Activated CD8-positive, alpha-beta memory T cell treated with anti-CD3 and anti-CD28 coated beads, Interleukin-2, amount 50 U/mL, for 1 hour (primary cell): ENCODE results near the gene FSIP1.

Experiments used
- DNase-seq: peaks from one replicate; pipeline ENCODE4 v3.0.0-alpha.2; 2020; ENCODE audit errors: extremely low read depth

The FSIP1 gene

GRCh38 chr15:39582286-39582976 is 200.2 kb downstream of the FSIP1 start:
- no peak for DNase-seq

GRCh38 chr15:39581793-39582285 is 200.8 kb downstream of the FSIP1 start:
- no peak for DNase-seq

GRCh38 chr15:39581242-39581792 is 201.3 kb downstream of the FSIP1 start:
- no peak for DNase-seq

- no peak for DNase-seq
Measured at GRCh38 chr15:39580485-39581241, 202.0 kb downstream of the FSIP1 start, which contains the start of gene THBS1. TSS of gene THBS1 (plus strand) at chr15:39581079. CDS start at chr15:39581858, 779 bp downstream.

GRCh38 chr15:39580117-39580484 is 202.5 kb downstream of the FSIP1 start:
- DNase-seq = peak; percentile 26

GRCh38 chr15:39579487-39580116 is 203.0 kb downstream of the FSIP1 start:
- no peak for DNase-seq

GRCh38 chr15:39578851-39579486 is 203.7 kb downstream of the FSIP1 start:
- no peak for DNase-seq

- DNase-seq = no peak
Measured at GRCh38 chr15:39575180-39575579, 207.5 kb downstream of the FSIP1 start.

- no peak for DNase-seq
Measured at GRCh38 chr15:39574427-39574826, 208.2 kb downstream of the FSIP1 start.

GRCh38 chr15:39573844-39574243 is 208.8 kb downstream of the FSIP1 start:
- DNase-seq = no peak

GRCh38 chr15:39573287-39573686 is 209.4 kb downstream of the FSIP1 start:
- no peak for DNase-seq

GRCh38 chr15:39565851-39566250 is 216.8 kb downstream of the FSIP1 start:
- DNase-seq = no peak

- DNase-seq = no peak
Measured at GRCh38 chr15:39564972-39565665, 217.5 kb downstream of the FSIP1 start.

- DNase-seq = no peak
Measured at GRCh38 chr15:39558421-39558820, 224.2 kb downstream of the FSIP1 start.

- DNase-seq = no peak
Measured at GRCh38 chr15:39556461-39556860, 226.2 kb downstream of the FSIP1 start.

GRCh38 chr15:39555885-39556284 is 226.8 kb downstream of the FSIP1 start:
- no peak for DNase-seq

- DNase-seq = no peak
Measured at GRCh38 chr15:39554746-39555387, 227.8 kb downstream of the FSIP1 start.

GRCh38 chr15:39553947-39554693 is 228.5 kb downstream of the FSIP1 start:
- DNase-seq = no peak

- no peak for DNase-seq
Measured at GRCh38 chr15:39552556-39552955, 230.1 kb downstream of the FSIP1 start.

GRCh38 chr15:39551476-39551875 is 231.2 kb downstream of the FSIP1 start:
- no peak for DNase-seq
